ENCODE data around the gene CEACAM16. TPM values are rescaled to one million over a fixed set of nuclear protein-coding genes. Genes with fewer than 3 reads are reported as not detected.
"Not testable (repeated sequence)": the region's sequence is repeated elsewhere in the genome, so short reads cannot be mapped to it uniquely, and the experiment has no call there.

Gene CEACAM16
- total RNA-seq, 1 experiment from 2014 or later = not detected

DNA sequence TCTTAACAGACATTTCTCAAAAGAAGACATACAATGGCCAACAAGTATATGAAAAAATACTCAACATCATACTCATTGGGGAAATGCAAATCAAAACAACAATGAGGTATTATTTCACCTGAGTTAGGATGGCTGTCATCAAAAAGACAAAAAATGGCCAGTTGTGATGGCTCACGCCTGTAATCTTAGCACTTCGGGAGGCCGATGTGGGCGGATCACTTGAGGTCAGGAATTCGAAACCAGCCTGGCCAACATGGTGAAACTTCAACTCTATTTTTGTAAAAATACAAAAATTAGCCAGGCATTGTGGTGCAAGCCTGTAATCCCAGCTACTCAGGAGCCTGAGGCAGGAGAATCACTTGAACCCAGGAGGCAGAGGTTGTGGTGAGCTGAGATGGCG lies 22.0 kb downstream of the CEACAM16 start:
- Histone ChIP-seq H3K9ac (ENCODE audit: low read length) (no peak overlapping the region), H4K20me1 (ENCODE audit: insufficient read depth) (no peaks in the 10 kb centered on the region), H3K4me1 (ENCODE audit: control insufficient read depth in 1 of 2, insufficient read depth in 2 of 2, low read length in 2 of 2) (peaks cover 53 to 63% of the 10 kb centered on the region in 2 experiments), H3K27ac (ENCODE audit: low read depth, low read length) (no peak overlapping the region), H3K36me3 (ENCODE audit: control insufficient read depth in 1 of 2, insufficient read depth in 2 of 2, low read length in 2 of 2) (no peaks in the 10 kb centered on the region), H3K27me3 (ENCODE audit: insufficient read depth, low read length) (no peaks in the 10 kb centered on the region), H3K9me2 (ENCODE audit: insufficient read depth) (no peaks in the 10 kb centered on the region), H3K79me2 (ENCODE audit: insufficient read depth, low read length) (no peaks in the 10 kb centered on the region), H3K4me3 (replicated peaks in 1 of 2; ENCODE audit: low read depth in 1 of 2, low read length in 2 of 2) (no peak overlapping the region), H3K4me2 (ENCODE audit: low read length) (peak overlapping the region; percentile 9; the same call in 1 of the 2 replicates), H3K9me3 (ENCODE audit: control insufficient read depth in 1 of 2, insufficient read depth in 1 of 2, low read depth in 1 of 2, low read length in 2 of 2) (no peaks in the 10 kb centered on the region; a peak in 1 of 4 replicates), H2AFZ (ENCODE audit: low read depth, low read length, poor library complexity, severe bottlenecking) (no peak overlapping the region)
- ATAC-seq (no peak), DNase-seq (ENCODE audit: low read depth, low spot score) (no peak)
- intact Hi-C loops (cut with micrococcal nuclease) = no loop called here
- no TSS peak for BruUV-seq (replicated peaks)
- TF ChIP-seq ELF1 (IDR thresholded peaks at IDR 0.05; ENCODE audit: borderline replicate concordance, low read depth) (no peak), POLR2A (IDR thresholded peaks at IDR 0.05; ENCODE audit: borderline replicate concordance, extremely low read depth, insufficient read depth, insufficient read length) (no peak), ZFX (IDR thresholded peaks at IDR 0.05) (no peak), CBX3 (IDR thresholded peaks at IDR 0.05; ENCODE audit: low read depth) (no peak), SIN3A (IDR thresholded peaks at IDR 0.05; ENCODE audit: low read depth) (no peak), SP1 (IDR thresholded peaks at IDR 0.05; ENCODE audit: low read depth) (no peak), YY1 (IDR thresholded peaks at IDR 0.05; ENCODE audit: extremely low read depth, insufficient replicate concordance, low read depth, low read length) (no peak), JUND (IDR thresholded peaks at IDR 0.05) (no peak), FOSL1 (IDR thresholded peaks at IDR 0.05; ENCODE audit: low read depth) (no peak)
- TF ChIP-seq, protein P1, sequence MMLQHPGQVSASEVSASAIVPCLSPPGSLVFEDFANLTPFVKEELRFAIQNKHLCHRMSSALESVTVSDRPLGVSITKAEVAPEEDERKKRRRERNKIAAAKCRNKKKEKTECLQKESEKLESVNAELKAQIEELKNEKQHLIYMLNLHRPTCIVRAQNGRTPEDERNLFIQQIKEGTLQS (IDR thresholded peaks at IDR 0.05) = no peak
- TF ChIP-seq, protein P2, sequence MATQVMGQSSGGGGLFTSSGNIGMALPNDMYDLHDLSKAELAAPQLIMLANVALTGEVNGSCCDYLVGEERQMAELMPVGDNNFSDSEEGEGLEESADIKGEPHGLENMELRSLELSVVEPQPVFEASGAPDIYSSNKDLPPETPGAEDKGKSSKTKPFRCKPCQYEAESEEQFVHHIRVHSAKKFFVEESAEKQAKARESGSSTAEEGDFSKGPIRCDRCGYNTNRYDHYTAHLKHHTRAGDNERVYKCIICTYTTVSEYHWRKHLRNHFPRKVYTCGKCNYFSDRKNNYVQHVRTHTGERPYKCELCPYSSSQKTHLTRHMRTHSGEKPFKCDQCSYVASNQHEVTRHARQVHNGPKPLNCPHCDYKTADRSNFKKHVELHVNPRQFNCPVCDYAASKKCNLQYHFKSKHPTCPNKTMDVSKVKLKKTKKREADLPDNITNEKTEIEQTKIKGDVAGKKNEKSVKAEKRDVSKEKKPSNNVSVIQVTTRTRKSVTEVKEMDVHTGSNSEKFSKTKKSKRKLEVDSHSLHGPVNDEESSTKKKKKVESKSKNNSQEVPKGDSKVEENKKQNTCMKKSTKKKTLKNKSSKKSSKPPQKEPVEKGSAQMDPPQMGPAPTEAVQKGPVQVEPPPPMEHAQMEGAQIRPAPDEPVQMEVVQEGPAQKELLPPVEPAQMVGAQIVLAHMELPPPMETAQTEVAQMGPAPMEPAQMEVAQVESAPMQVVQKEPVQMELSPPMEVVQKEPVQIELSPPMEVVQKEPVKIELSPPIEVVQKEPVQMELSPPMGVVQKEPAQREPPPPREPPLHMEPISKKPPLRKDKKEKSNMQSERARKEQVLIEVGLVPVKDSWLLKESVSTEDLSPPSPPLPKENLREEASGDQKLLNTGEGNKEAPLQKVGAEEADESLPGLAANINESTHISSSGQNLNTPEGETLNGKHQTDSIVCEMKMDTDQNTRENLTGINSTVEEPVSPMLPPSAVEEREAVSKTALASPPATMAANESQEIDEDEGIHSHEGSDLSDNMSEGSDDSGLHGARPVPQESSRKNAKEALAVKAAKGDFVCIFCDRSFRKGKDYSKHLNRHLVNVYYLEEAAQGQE (IDR thresholded peaks at IDR 0.05; ENCODE audit: low read depth) = no peak
- TF ChIP-seq, protein P3, sequence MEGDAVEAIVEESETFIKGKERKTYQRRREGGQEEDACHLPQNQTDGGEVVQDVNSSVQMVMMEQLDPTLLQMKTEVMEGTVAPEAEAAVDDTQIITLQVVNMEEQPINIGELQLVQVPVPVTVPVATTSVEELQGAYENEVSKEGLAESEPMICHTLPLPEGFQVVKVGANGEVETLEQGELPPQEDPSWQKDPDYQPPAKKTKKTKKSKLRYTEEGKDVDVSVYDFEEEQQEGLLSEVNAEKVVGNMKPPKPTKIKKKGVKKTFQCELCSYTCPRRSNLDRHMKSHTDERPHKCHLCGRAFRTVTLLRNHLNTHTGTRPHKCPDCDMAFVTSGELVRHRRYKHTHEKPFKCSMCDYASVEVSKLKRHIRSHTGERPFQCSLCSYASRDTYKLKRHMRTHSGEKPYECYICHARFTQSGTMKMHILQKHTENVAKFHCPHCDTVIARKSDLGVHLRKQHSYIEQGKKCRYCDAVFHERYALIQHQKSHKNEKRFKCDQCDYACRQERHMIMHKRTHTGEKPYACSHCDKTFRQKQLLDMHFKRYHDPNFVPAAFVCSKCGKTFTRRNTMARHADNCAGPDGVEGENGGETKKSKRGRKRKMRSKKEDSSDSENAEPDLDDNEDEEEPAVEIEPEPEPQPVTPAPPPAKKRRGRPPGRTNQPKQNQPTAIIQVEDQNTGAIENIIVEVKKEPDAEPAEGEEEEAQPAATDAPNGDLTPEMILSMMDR (IDR thresholded peaks at IDR 0.05 in 2 of 3, conservative IDR thresholded peaks at IDR 0.05 in 1 of 3; ENCODE audit: borderline replicate concordance in 1 of 3, insufficient read depth in 1 of 3, low read depth in 2 of 3, low read length in 2 of 3) = no peak
- ChIA-PET POLR2A (no interaction called here), RAD21 (ENCODE audit: low non-redundant PET in 1 of 2, low total read pairs in 2 of 2, uncharacterized antibody in 2 of 2, unreplicated experiment in 2 of 2) (no interaction called here), CTCF (interaction anchor here (1.1 to 6.1 kb wide), 3 partner anchors 19 to 109 kb away, joined by 3 to 219 read pairs (median 3); no protein-coding TSS in a partner anchor)

DNA sequence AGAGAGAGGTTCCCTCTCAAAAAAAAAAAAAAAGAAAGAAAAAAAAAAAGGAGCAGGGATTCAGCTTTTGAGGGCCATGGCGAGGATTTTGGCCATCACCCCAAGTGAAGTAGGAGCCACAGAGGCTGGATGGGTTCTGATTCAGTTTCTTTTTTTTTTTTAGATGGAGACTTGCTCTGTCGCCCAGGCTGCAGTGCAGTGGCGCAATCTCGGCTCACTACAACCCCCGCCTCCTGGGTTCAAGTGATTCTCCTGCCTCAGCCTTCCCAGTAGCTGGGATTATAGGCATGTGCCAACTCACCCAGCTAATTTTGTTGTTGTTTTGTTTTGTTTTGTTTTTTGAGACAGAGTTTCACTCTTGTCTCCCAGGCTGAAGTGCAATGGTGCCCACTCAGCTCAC lies 22.4 kb downstream of the CEACAM16 start:
- H3K9me2 ChIP-seq (ENCODE audit: insufficient read depth); DNase-seq (ENCODE audit: low read depth, low spot score); H3K9me3 ChIP-seq (ENCODE audit: control insufficient read depth in 1 of 2, insufficient read depth in 1 of 2, low read depth in 1 of 2, low read length in 2 of 2); H3K4me3 ChIP-seq (replicated peaks in 1 of 2; ENCODE audit: low read depth in 1 of 2, low read length in 2 of 2); POLR2A ChIA-PET; BruUV-seq (replicated peaks); ATAC-seq; H3K36me3 ChIP-seq (ENCODE audit: control insufficient read depth in 1 of 2, insufficient read depth in 2 of 2, low read length in 2 of 2); H2AFZ ChIP-seq (ENCODE audit: low read depth, low read length, poor library complexity, severe bottlenecking); H3K9ac ChIP-seq (ENCODE audit: low read length); H4K20me1 ChIP-seq (ENCODE audit: insufficient read depth); H3K27ac ChIP-seq (ENCODE audit: low read depth, low read length); H3K27me3 ChIP-seq (ENCODE audit: insufficient read depth, low read length); H3K4me2 ChIP-seq (ENCODE audit: low read length); H3K79me2 ChIP-seq (ENCODE audit: insufficient read depth, low read length); intact Hi-C loops (cut with micrococcal nuclease): not testable (repeated sequence)
- ChIA-PET CTCF (interaction anchor here (0.9 to 6.1 kb wide), 6 partner anchors 18 to 150 kb away, joined by 3 to 219 read pairs (median 3); no protein-coding TSS in a partner anchor), RAD21 (ENCODE audit: low non-redundant PET in 1 of 2, low total read pairs in 2 of 2, uncharacterized antibody in 2 of 2, unreplicated experiment in 2 of 2) (interaction anchor here in 1 of 2 experiments (0.6 kb wide), 1 partner anchor 10 kb away, joined by 3 read pairs; no protein-coding TSS in a partner anchor)
- peaks cover 53 to 66% of the 10 kb centered on the region in 2 experiments for H3K4me1 ChIP-seq (ENCODE audit: control insufficient read depth in 1 of 2, insufficient read depth in 2 of 2, low read length in 2 of 2)

All from HCT116 (cell line).